IPS DF 19.7 (cell line): ENCODE results near the gene WNT16.
"Not testable (repeated sequence)": the region's sequence is repeated elsewhere in the genome, so short reads cannot be mapped to it uniquely, and the experiment has no call there.

Source experiments
- DNase-seq: peaks from one replicate; pipeline ENCODE4 v3.0.0-alpha.2; 2013; ENCODE audit warnings: low read depth, low spot score

The WNT16 gene

DNA sequence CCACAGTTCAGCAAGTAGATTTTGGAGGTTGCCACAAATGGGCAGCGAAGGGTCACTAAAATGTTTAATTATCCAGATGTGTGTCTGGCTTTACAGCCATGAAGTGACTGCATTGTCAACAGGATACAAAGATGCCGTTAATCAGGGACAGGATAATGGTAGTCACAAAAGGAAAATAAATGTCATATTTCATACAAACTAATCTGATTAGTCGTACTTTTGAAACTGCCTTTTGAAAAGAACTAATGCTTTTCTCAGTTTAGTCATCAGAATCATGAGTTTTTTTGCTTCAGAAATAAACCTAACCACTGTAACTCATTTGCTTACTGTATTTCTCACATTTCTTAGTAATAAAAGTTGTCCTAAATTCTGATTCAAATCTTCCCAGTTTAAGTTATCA lies 22.2 kb upstream of the WNT16 start:
- DNase-seq: no peak

DNA sequence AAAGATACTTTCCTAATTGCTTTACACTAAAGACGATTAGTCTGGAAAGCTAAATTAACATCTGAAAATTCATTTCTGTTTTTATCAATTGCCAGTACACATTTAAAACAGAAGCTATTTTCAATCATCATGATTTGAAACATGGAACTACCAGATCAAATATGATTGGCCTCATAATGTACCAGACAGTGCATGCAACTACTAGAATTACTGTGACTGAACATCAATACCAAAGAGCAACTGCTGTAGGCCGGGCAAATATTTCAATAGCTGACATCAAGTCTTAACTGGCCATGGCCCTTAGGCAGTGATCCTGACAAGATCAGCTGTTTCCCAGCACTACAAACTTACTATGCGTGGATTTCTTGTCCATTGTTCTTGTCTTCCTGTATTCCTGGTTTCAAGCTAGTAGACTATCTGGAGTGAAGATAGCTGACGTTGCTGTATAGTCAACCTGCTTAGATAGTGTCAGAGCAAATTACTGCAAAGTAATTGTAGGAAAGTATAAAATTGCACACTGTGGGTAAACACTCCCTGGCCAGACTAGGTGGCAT lies 21.7 kb upstream of the WNT16 start:
- no peak for DNase-seq

- no peak for DNase-seq
These were observed 15.5 kb upstream of the WNT16 start for GRCh38 chr7:121313220-121313792.

- no peak for DNase-seq
These were observed 14.8 kb upstream of the WNT16 start for GRCh38 chr7:121313793-121314676.

- not testable (repeated sequence) for DNase-seq
These were observed 13.6 kb upstream of the WNT16 start for GRCh38 chr7:121315170-121315569.

DNA sequence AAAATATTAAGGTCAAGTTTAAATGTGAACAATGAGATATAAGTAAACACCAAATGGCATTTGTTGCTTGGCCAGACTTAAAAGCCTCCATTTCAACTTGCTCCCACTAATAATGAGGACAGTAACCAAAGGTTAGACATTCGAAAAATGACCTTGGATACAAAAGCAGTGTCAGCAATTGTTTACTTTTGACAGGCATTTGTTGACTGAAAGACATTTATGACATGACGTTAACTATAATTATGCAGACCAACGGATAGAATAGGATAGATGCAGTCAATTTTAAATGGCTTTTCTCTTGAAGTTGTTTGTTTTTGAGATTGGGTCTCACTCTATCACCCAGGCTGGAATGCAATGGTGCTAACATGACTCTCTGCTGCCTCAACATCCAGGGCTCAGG lies 6.3 kb upstream of the WNT16 start:
- DNase-seq: no peak

DNA sequence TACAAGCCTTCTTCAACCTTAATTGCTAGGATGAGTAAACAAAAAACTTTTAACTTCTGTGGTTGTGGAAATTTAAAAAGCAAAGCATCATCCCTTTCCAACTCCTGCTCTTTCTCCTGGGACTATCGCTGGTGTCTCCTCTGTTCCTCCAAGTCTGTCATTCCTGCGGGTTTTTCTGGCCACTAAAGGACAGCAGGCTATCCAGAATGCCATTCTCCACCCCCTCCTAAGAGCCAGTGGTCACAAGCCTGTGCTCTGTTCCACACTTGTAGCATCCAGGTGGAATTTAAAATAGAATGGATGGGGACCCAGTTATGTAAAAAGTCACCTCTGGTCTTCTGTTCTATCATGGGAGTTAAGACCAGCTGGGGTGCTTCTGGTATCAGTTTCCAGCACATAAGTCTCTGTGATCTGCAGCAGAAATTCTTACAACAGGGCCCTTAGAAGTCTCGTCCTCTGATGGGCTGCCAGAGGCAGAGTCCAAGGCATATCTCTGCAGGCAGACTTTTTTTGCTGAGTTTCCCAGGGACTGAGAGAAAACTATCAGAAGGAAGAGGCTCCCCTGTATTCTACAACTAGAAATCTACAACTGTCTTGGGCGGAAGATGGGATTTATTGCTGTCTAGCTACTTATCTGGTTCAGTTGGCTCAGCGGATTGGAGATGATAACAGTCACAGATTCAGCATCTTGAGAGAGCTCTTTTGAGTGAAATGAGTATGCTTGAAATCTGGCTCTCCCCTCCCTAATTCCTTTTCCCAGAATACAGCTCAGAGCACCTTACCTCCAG lies 5.1 kb upstream of the WNT16 start:
- no peak for DNase-seq

GRCh38 chr7:121327671-121328070 lies 1.1 kb upstream of the WNT16 start:
- DNase-seq: no peak

DNA sequence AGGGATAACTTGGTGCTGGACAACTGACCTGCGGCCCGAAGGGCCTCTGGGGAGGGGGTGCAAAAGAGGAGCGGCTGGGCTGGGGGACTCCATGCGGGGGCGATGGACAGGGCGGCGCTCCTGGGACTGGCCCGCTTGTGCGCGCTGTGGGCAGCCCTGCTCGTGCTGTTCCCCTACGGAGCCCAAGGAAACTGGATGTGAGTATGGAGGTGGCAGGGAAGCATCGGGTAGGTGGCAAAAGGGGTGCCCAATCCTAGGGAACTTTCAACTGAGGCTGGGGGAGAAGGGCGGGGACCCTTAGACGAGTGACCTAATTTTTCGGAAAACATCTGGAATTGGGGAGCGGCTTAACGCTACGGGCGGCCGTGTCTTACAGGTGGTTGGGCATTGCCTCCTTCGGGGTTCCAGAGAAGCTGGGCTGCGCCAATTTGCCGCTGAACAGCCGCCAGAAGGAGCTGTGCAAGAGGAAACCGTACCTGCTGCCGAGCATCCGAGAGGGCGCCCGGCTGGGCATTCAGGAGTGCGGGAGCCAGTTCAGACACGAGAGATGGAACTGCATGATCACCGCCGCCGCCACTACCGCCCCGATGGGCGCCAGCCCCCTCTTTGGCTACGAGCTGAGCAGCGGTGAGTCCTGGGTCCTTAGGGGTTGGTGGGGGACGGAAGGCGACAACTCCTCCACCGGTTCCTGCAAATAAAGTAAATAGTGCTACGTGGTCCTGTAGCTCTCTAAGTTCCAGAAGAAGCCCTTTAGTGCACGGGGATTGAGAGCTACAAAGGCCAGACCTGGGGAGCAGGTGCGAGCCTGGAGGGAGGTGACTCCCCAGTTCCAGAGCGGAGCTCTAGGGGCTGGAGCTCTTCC lies 622 bp downstream of the WNT16 start:
- no peak for DNase-seq

DNA sequence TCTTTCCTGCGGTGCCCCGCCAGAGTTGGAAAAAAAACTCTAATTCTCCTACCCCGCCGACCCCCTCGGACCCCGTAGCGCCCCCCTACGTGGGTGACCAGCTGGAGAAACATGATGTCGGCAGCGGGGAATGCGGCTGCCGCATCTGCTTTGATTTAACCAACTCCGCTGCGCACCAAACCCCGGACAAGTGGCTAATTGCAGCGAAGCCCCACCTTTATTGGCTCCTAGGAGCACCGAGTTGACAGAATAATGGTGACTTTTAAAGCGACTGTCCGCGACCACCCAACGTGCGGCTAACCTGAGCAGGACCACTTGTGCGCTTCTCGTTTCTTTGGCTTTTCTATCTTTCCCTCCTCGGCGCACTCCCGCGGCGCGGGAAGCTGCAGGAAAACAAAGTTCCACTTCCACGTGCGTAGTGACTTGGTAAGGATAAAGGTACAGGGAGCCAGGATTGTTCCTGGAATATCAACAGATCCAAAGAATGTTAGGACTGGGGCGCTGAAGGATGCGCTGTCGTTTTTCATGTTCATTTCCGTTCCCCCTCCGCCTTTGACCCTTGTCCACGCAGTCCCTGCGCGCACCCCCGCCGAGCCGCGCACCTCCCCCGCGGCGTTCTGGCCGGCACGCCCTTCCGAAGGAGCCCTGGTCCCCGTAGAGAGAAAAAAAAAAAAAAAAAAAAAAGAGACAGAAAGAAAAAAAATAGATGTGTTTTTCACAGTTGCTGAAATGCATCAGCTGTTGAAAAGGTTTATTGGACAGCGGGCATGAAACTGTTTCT lies 1.4 kb downstream of the WNT16 start:
- no peak for DNase-seq

- DNase-seq: no peak
These were observed 2.2 kb downstream of the WNT16 start for GRCh38 chr7:121331048-121331447.

GRCh38 chr7:121331574-121331973 lies 2.8 kb downstream of the WNT16 start:
- no peak for DNase-seq

DNA sequence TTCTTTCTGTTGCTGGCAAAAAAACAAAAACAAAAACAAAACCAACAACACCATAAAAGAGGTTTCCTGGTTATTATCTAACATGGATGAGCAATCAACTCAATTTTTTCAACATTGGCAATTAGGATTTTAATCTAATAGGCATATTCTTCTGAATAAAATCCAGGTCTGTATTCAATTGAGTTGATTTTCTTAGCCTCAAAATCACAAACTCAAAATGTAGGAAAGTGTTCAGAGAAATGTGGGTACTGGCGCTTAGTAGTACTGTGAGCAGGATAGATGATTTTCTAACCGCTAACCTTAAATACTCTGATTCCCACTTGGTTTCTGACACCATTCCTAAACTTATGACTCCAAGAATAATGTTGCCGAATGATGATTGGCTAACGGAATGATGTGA lies 5.6 kb downstream of the WNT16 start:
- DNase-seq: no peak

GRCh38 chr7:121334875-121335648 lies 6.3 kb downstream of the WNT16 start:
- DNase-seq: no peak

DNA sequence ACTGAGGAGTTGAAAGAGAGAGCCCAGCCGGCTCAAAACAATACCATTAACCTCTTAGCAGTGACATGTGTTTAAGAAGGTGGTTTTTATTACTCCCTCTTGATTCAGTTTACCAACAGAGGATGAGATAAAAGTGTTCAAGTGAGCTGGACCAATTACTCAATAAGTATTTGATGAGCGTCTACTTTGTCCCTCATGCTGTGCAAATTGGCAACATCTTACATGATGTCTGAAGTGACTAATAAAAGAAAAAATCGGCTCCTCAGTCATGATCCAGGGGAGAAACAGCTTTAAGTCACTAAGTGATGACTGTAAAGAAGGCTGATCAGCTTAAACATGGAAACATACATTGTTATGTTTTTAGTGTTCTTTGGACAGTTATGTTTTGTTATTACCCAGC lies 7.8 kb downstream of the WNT16 start:
- DNase-seq: no peak

GRCh38 chr7:121337398-121337797 lies 8.6 kb downstream of the WNT16 start:
- no peak for DNase-seq

DNA sequence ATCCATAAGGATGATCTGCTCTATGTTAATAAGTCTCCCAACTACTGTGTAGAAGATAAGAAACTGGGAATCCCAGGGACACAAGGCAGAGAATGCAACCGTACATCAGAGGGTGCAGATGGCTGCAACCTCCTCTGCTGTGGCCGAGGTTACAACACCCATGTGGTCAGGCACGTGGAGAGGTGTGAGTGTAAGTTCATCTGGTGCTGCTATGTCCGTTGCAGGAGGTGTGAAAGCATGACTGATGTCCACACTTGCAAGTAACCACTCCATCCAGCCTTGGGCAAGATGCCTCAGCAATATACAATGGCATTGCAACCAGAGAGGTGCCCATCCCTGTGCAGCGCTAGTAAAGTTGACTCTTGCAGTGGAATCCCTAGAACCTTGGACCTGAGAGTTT lies 10.3 kb downstream of the WNT16 start:
- no peak for DNase-seq

DNA sequence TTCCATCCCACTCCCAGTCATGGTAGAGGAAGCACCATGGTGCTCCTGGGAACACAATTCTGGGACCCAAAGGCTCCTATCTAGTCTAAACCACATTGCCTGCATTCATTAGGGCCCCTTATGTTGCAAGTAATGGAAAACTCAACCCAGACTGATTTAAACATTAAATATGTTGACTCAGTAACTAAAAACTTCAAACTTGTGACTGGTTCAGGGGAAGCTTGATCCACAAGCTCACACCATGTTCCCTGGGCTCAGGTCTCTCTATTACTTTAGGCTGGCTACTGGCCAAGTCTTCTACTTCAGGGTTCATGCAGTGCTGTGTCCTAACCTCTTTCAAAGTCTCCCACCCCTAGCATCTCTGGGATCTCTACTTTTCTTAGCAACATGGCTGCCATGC lies 13.1 kb downstream of the WNT16 start:
- no peak for DNase-seq

DNA sequence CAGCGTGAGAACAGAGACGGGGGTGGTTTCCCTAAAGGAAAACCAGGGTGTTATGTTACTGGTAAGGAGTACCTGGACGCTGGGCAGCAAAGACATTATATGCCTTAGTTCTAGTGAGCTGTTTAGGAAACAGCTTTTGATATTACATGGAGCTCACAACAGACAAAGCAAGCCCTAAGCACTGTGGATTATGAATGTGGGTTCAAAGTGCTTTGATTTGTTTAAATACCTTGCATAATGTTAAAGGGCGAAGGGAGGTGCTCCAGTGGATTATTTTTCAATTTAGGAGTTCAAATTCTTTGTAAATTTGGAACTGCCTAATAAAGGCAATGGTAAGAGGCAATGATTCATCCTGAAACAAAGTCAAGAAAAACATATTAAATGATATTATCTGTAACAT lies 13.8 kb downstream of the WNT16 start:
- no peak for DNase-seq

GRCh38 chr7:121343302-121343701 lies 14.5 kb downstream of the WNT16 start:
- DNase-seq: no peak
